H54 (cell line): ENCODE data around the gene LDLR.
"Not testable (repeated sequence)": the region's sequence is repeated elsewhere in the genome, so short reads cannot be mapped to it uniquely, and the experiment has no call there.

Source experiments
- DNase-seq: peaks from one replicate; pipeline ENCODE4 v3.0.0; 2011; ENCODE audit warnings: low spot score, mixed read lengths; ENCODE audit not compliant: insufficient read length
- FAIRE-seq: peaks from 3 replicates; lab custom pipeline; 2011; peaks lifted over from hg19 to GRCh38; lab: Jason Lieb, UNC
- POLR2A ChIP-seq: IDR thresholded peaks from 2 replicates; pipeline ENCODE4 v1.6.1; 2011; ENCODE audit warnings: low read depth, mild to moderate bottlenecking, low read length

LDLR gene

GRCh38 chr19:11169896-11170678 lies 80.8 kb downstream of the LDLR start:
- no peak for TF ChIP-seq POLR2A
- DNase-seq (no peak), FAIRE-seq (no peak)

GRCh38 chr19:11171144-11171543 lies 81.9 kb downstream of the LDLR start:
- no peak for TF ChIP-seq POLR2A
- FAIRE-seq (no peak), DNase-seq (no peak)

DNA sequence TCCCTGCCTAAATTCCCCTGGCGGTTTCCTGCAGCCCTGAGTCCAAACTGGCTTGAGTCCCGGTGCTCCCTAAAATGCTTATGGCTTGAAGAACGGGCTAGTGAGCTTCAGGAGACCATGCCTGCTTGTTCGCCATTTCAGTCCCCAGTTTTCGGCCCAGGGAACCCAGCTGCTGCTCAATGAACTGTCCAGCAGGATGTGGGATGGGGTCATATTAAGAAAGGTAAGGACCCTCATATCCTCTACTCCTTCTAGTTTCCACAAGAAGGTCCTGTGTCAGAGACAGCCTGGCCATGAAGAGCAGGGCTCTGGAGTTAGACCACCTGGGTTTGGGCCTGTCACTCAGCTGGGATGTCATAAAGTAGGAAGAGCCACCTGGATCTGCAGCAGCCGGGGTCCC lies 83.3 kb downstream of the LDLR start:
- FAIRE-seq: no peak
- no peak for TF ChIP-seq POLR2A
- DNase-seq: no peak

DNA sequence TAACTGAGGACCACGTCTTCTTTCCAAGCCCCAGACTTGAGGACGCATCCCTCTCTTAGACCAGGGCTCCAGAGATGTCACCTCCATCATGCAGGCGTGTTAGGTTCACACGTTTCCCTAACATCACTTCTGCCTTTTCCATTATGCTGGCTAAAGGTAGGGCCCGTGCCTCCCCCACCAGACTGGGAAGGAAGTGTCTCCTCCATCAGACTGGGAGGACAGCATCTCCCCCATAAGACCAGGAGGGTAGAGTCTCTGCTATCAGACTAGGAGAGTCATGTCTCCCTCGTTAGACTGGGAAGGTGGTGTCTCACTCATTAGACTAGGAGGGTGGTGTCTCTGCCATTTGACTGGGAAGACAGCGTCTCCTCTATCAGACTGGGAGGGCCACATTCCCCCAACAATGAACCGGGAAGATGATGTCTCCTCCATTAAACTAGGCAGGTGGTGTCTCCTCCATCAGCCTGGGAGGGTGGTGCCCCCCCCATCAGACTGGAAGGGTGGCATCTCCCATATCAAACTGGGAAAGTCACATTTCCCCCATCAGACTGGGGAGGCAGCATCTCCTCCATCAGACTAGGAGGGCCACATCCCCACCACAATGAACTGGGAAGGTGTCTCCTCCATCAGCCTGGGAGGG lies 84.4 kb downstream of the LDLR start:
- TF ChIP-seq POLR2A: no peak
- FAIRE-seq (no peak), DNase-seq (no peak)

DNA sequence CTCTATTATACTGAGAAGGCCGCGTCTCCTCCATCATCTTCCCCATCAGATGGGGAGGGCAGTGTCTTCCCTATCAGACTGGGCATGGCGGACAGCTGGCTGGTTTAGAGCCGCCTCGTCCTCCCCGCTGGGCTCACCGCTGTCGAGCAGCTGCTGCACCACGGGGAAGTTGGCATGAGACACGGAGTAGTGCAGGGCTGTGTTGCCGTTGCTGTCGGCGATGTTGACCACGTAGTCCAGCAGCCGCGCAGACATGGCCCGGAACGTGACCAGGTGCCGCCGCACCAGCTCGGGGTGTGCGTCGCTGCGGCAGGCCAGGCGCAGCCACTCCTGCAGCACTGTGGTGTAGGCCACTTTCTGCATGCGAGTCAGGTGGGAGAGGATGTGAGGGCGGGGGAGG lies 85.1 kb downstream of the LDLR start:
- no peak for DNase-seq
- TF ChIP-seq POLR2A: no peak
- FAIRE-seq: no peak

- FAIRE-seq (no peak), DNase-seq (no peak)
- no peak for TF ChIP-seq POLR2A
These were observed 86.7 kb downstream of the LDLR start for GRCh38 chr19:11175920-11176319.

GRCh38 chr19:11176466-11177193 lies 87.4 kb downstream of the LDLR start:
- TF ChIP-seq POLR2A: no peak
- FAIRE-seq: no peak
- DNase-seq: no peak

DNA sequence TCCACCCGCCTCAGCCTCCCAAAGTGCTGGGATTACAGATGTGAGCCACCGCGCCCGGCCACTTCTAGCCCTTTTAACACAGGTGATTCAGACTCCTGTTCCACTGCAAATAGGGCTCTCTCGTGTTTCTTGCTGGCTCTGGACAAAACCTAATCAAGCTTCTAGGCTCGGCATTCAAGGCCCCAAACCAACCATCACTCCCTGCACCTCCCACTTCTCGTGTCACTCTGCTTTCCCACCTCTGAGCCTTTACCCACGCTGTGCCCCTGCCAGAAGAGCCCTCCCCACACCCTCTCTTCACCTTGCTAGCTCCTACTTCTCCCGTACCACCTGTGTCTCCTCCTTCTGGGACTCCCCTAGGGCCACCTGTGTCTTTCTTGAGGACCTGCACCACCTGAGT lies 88.3 kb downstream of the LDLR start:
- FAIRE-seq: no peak
- TF ChIP-seq POLR2A: no peak
- no peak for DNase-seq

GRCh38 chr19:11179145-11179465 lies 89.8 kb downstream of the LDLR start:
- FAIRE-seq, DNase-seq: not testable (repeated sequence)

- no peak for TF ChIP-seq POLR2A
- DNase-seq (no peak), FAIRE-seq (no peak)
These were observed 90.5 kb downstream of the LDLR start for GRCh38 chr19:11179716-11180297.

GRCh38 chr19:11180346-11180745 lies 91.1 kb downstream of the LDLR start:
- no peak for FAIRE-seq
- no peak for TF ChIP-seq POLR2A
- DNase-seq: peak; percentile 53

- DNase-seq, FAIRE-seq: not testable (repeated sequence)
These were observed 91.7 kb downstream of the LDLR start for GRCh38 chr19:11180975-11181374.

- FAIRE-seq: no peak
- DNase-seq: no peak
- TF ChIP-seq POLR2A: no peak
These were observed 92.2 kb downstream of the LDLR start for GRCh38 chr19:11181488-11181887.
